Nucleus accumbens (tissue), 56 donors: ENCODE results near the gene VKORC1.
A peak's percentile ranks its signal among the peaks of the same experiment; 100 is the strongest.

ENCODE experiments used
- DNase-seq, 56 donors: peaks; one replicate each; lab custom pipeline; 2025; lab: John Stamatoyannopoulos, UW

VKORC1 gene

DNA sequence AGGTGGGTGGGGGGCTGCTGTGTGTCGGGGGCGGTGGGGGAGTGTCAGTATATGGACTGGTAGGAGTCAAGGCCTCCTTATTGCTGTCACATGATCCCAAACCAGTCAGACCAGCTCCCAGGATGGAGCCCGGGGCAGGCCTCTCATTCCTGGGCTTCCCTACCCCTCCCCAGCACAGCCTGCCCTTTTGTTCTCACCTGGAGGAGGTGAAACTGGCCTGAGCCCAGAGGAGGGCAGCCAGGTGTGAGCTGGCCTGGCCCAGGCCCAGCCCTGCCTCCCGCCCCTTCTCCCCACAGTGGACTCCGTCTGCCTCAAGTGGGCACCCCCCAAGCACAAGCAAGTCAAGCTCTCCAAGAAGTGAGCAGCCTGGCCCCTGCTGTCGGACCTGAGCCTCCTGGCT, 36.3 kb upstream of the VKORC1 start:
- DNase-seq, result no peak

DNA sequence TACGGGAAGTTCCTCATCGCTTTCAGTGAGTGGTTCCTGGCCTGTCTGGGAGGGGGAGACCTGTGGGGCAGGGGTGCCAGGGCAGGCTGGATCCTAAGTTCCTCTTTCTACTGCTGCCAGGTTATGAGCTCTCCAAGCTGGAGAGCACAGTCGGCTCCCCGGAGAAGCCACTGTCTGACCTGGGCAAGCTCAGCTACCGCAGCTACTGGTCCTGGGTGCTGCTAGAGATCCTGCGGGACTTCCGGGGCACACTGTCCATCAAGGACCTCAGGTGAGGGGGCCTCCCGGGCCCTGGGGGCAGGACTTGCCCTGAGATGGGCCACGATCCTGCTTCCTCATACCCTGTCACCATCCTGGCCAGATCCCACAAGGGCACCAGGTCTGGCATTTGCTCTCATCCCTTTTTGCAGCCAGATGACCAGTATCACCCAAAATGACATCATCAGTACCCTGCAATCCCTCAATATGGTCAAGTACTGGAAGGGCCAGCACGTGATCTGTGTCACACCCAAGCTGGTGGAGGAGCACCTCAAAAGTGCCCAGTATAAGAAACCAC, 35.8 kb upstream of the VKORC1 start:
- no peak for DNase-seq

DNA sequence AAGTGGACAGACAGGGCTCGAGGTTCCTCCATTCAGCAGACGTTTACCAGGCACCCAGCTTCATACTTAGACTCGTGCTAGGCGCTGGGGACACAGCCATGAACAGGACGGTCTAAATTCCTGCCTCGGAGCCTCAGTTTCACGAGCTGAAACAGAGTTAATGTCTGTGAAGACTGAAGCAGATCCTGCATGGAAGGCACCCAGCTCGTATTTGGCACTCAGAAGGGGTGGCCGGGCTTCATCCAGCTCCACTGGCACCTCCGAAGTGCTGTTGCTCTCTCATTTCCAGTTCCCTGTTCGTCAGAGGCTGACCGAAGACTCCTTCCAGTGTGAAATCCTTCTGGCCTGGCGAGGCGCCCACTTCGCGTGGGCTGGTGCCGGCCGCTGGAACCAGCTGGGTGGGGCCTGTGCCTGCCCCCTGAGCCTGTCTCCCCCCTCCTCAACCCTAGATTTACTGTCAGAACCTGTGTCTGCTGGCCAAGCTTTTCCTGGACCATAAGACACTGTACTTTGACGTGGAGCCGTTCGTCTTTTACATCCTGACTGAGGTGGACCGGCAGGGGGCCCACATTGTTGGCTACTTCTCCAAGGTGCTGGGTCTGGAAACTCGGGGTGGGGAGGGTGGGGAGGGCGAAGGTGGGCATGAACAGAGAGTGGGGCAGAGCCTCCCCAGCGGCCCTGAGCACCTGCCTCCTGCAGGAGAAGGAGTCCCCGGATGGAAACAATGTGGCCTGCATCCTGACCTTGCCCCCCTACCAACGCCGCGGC, 35.2 kb upstream of the VKORC1 start:
- DNase-seq, result peak in 12 of 56 donors; percentile 13 to 48 (median 35)

DNA sequence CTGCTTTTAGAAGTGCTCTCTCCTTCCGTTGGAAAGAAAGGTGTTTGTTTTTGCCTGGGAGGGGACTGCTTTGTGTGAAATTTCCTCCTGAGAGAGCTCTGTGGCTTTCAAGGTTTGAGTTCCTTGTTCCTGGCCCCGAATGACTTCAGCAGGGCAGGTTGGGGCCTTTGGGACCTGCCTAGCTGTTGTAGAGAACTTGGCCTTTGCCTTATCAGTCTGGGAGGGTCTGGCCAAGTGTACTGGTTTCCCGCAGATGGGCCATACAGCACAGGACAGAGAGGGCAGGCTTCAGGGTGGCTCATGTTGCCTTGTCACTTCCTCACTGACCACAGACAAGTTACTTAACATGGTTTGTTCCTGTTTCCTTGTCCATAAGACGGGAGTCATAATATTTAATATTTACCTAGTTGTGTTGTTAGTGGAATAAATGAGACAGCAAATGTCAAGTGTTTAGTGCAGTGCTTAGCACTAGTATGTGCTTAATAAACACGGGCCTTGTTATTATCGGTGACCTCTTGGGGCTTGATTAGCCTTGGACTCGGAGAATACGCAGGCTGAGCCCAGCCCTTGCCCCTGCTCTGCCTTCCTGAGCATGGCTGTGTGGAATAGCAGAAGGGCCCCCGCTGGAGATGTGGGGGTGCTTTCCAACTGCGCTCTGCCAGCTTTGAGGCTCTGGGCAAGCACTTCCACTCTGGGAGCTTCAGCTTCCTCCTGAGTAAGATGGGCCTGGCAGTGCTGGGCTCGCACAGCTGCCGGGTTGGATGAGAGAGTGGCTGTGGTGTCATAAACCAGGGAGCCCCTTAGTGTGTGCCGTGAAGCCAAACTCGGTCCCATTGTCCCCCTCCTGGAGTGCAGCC, 34.3 kb upstream of the VKORC1 start:
- peak in 23 of 56 donors; percentile 10 to 50 (median 32) for DNase-seq

DNA sequence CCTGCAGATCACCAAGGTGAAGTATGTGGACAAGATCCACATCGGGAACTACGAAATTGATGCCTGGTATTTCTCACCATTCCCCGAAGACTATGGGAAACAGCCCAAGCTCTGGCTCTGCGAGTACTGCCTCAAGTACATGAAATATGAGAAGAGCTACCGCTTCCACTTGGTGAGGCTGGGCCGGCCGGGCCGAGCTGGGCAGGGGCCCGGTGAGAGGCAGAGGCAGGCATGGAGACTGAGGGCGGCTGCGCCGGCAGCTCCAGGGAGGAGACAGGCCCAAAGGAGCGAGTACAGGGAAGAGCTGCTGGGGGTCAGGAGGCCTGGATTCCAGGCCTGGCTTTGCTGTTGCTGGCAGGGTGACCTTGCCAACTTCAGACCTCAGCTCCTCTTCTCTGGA, 32.6 kb upstream of the VKORC1 start:
- DNase-seq, result no peak

DNA sequence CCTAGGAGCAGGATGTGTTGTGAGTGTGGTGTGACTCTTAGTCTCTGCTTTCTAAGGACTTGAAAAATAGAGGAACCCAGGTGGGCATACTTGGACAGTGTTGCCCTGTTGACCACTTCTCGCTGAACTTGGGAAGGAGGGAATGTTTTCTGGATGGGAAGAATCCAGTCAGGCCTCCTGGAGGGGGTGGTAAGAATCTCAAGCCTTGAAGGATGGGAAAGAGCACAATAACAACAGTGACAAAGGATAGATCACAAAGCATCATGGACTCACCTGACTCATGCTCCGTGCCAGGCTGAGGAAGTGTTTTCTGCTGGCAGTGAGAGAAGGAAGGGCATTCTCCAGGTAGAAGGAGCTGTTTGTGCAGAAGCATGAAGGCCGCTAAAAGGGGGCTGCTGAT, 31.2 kb upstream of the VKORC1 start:
- DNase-seq, result no peak

DNA sequence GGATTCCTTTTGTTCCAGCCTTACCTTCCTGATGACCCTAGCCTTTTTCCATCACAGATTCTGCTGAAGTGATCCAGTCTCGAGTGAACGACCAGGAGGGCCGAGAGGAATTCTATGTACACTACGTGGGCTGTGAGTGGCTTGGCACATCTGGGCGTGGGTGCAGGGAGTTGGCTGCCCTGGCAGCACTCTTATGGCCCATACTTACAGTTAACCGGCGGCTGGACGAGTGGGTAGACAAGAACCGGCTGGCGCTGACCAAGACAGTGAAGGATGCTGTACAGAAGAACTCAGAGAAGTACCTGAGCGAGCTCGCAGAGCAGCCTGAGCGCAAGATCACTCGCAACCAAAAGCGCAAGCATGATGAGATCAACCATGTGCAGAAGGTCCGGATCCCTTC, 25.5 kb upstream of the VKORC1 start:
- DNase-seq, result no peak

DNA sequence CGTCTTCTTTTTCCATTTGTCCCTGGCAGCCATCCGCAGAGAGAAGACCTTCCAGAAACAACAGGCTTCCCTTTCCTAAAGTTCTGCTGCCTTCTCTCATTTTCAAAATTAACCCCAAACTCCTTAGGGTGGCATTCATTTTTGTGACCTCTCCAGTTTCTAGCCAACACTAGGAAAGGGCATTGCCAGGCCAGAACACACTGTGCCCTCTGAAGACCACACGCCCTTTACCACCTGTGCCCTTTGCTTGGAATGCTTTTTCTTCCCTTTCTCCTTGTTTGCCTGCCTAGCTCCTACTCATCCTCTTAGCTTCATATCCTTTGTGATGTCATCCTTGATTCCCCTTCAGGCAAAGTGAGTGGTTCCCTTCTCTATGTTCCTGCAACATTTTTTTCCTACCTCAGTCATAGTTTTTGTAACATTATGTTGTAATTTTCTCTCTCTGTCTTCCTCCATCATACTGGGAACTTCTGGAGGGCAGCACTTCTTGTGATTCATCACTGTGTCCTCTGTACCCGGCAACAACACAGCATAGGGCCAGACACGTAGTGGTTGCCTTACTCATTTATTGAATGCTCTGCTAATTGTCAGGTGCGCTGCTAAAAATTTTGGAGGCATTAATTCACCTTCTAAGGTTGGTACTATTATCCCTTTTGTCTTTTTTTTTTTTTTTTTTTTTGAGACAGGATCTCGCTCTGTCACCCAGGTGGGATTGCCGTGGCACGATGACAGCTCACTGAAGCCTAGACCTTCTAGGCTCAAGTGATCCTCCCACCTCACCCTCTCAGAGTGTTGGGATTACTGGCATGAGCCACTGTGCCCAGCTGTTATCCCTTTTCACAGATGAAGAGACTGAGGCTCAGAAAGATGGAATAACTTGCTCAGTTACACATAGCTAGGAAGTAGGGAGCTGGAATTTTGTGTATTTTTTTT, 23.9 kb upstream of the VKORC1 start:
- DNase-seq, result no peak

DNA sequence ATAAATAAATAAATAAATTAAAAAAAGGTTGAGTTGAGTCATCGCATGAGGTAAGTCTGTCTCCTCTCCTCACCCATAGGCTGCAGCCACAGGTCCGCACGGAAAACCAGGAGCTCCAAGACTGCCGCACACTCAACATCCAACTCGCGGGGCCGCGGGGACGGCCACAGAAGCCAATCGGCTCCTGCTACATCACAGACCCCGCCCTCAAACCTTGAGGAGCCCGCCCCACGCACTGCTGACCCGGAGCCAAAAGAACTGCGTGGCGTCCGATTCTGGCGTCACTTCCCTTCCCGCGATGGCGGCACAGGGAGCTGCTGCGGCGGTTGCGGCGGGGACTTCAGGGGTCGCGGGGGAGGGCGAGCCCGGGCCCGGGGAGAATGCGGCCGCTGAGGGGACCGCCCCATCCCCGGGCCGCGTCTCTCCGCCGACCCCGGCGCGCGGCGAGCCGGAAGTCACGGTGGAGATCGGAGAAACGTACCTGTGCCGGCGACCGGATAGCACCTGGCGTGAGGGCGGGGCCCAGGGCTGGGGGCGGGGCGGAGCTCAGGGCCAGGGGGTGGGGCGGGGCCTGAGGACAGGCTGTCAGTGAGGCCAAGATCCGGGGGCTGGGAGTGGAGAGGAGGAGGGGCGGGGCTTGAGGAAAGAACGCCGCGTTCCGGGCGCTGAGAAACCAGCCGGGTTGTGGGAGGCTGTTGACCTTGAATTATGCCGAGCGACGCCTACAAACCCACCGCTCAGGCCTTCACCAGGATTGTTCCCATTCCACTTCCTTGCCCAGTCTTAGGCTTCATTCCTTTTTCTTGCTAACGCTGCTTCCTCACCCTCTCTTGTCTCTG, 23.0 kb upstream of the VKORC1 start, which contains the start of gene KAT8:
KAT8 (plus strand) TSS at position 281 of the 839 bp plus-strand sequence; CDS start at position 299, 18 bp downstream.
- peak; percentile 73 to 99 (median 96) for DNase-seq

DNA sequence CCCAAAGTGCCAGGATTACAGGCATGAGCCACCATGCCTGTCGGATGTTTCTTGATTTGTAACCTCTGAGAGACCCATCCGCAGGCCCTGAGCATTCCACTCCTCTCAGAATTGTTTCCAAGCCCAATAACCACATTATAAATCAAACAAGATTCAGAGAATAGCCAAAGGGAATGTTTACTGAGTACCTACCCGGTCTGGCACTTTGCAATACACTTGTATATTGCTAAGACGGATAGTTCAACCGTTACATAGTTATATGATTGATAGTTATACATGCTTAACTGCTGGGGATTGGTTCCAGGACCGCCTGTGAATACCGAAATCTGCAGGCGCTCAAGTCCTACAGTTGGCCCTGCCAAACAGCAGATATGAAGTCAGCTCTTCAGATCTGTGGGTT, 19.9 kb upstream of the VKORC1 start:
- DNase-seq, result no peak

DNA sequence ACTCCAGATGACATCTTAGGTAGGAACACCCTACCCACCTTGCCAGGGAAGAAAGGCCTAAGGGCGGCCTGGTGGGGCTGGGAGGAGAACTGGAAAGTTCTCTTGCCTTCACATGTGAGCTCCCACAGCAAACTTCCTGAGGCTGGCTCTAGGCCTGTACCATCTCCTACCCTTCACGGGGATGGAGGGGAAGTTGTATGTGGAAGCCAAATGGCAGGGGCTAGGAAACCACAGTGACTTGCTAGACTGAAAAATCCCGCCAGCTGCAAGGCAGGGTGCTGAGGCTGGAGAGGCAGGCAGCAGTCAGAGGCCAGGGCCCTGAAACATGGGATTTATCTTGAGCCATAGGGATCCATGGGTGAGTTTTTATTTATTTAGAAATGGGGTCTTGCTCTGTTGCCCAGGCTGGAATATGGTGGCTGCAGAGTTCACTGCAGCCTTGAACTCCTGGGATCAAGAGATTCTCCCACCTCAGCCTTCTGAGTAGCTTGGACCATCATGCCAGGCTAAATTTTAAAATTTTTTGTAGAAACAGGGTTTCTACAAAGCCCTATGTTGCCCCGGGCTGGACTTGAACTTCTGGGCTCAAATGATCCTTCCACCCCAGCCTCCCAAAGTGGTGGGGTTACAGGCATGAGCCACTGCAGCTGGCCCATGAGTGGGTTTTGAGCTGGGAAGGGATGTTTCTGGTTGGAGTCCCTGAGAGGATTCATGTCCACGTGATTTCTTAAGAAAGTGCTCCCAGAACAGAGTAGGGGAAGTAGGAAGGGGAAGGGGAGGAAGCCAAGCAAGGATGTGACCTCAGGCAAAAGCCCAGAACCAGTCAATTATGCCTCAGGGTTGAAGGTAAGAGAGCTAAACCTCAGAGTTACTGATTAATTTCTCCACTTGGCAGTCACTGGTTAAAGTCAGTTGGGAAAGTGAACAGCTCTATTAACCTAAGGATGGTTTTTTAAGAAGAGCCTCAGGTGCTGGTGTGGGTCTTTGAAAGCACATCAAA, 18.8 kb upstream of the VKORC1 start:
- no peak for DNase-seq

DNA sequence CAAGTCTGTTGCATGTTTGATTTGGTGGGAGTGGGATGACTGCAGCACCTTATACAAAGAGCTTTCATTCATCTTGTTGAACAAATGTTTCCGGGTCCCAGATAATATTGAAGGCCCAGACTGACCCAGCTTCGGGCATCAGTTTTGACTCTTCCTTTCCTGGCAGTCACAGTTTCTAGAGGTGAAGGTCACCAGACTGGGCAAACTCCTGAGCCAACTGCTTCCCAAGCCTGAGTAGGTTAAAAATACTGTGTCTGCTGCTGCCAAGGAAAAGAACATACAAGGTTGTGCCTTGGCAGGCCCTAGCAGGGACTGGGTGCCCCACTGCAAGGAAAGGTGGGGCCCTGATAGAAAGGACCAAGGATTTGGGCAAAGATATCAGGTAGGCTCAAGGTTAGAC, 18.1 kb upstream of the VKORC1 start:
- DNase-seq, result no peak

DNA sequence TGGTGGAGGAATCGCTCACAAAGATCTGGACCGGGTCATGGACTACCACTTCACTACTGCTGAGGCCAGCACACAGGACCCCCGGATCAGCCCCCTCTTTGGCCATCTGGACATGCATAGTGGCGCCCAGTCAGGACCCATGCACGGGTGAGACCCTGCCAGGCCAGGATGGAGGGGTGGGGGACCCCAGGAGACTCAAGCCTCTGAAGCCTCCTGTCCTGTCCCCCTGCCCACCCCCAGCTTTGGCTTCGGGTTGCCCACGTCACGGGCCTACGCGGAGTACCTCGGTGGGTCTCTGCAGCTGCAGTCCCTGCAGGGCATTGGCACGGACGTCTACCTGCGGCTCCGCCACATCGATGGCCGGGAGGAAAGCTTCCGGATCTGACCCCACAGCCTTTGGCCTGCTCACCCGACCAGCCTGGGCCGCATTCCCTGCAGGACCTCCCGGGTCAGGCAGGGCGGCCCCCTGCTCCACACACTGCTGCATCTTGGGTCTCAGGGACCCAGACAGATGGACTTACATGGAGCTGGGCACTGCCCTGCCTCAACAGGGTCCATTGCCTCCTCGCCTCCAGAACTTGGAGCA, 17.4 kb upstream of the VKORC1 start:
- no peak for DNase-seq

DNA sequence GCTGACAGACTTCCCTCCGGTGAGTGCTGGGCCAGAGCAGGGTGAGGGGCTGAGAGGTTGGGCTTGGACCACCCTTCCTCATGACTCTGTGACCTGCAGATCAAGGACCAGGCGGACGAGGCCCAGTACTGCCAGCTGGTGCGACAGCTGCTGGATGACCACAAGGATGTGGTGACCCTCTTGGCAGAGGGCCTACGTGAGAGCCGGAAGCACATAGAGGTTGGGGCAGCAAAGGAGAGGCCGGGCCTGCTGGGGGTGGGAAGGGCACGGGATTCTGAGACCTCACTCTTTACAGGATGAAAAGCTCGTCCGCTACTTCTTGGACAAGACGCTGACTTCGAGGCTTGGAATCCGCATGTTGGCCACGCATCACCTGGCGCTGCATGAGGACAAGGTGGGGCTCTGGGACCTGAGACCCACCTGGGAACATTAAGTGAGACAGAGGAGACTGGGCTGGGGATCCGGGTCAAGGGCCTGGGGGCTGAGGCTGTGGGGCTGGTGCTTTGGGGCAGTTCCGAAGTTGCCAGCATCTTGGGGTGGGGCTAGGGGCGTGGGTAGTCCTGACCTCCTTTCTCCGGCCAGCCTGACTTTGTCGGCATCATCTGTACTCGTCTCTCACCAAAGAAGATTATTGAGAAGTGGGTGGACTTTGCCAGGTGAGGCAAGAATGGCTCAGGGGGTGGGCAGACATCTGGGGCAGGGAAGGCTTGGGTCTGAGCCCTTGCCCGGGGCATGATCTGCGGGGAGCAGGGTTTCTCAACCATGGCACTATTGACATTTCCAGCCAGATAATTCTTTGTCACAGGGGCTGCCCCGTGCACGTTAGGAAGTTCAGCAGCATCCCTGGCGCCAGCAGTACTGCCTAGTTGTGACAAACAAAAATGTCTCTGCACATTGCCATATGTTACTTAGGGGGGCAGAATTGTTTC, 15.8 kb upstream of the VKORC1 start:
- DNase-seq, result no peak

DNA sequence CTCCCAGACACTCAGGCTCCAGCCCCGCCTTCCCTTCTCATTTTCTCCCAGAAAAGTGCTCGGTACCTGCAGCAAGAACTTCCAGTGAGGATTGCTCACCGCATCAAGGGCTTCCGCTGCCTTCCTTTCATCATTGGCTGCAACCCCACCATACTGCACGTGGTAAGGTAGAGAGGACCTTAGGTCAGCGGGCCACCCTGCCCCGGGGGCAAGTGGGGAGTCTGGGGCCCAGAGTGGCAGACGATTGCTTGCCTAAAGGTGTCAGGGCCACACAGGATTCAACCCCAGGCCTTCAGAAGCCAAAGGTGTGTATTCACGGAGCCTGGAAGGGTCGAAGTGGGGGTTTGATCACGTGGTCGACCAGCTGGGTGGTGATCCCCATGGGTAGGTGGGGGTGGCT, 15.0 kb upstream of the VKORC1 start:
- DNase-seq, result no peak

DNA sequence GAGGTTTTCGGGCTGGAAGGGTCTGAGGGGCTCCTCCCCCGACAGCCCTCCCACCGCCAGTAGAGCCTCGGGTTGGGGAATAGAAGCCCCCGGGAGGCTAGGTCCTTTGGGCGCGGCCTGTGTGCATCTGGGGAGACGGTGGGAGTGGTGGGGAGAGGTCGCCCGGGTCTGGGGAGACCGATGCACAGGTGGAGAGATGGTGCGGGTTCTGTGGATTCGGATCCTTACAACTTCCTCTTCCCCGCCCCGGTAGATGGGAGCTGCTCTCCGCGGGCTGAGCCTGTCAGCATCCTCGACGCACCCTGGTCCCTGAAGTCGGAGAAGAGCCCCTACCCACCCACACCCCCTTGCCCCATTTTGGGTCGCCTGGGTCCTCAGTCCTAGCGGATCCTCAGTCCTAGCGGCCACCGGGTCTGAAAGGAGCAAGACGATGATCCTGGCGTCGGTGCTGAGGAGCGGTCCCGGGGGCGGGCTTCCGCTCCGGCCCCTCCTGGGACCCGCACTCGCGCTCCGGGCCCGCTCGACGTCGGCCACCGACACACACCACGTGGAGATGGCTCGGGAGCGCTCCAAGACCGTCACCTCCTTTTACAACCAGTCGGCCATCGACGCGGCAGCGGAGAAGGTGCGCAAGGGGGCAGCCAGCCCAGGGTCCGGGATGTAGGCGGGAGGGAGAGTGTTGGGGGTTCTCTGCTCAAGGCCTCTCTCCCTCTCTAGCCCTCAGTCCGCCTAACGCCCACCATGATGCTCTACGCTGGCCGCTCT, 14.4 kb upstream of the VKORC1 start:
- DNase-seq, result peak in 1 of 56 donors; percentile 54
